GM15510 (cell line): ENCODE measurements around the gene FST.

ENCODE experiments used
- POLR2A ChIP-seq: IDR thresholded peaks from 3 replicates; pipeline ENCODE4 v1.6.1; 2011; ENCODE audit warnings: borderline replicate concordance; ENCODE audit not compliant: insufficient read length; ENCODE audit errors: extremely low read depth

Gene FST

GRCh38 chr5:53480416-53481158, at the start of gene FST:
Gene FST, plus strand, starts transcription at chr5:53480629. Its CDS starts 163 bp downstream, at chr5:53480792.
- no peak for TF ChIP-seq POLR2A

- no peak for TF ChIP-seq POLR2A
These were observed 48.8 kb upstream of the FST start for GRCh38 chr5:53431665-53432064.

- TF ChIP-seq POLR2A = no peak
These were observed 47.4 kb upstream of the FST start for GRCh38 chr5:53433026-53433425.

- TF ChIP-seq POLR2A = no peak
These were observed 45.9 kb upstream of the FST start for GRCh38 chr5:53434541-53434940.

GRCh38 chr5:53436480-53437191, 43.8 kb upstream of the FST start:
- TF ChIP-seq POLR2A = no peak

- no peak for TF ChIP-seq POLR2A
These were observed 42.4 kb upstream of the FST start for GRCh38 chr5:53438079-53438478.

- no peak for TF ChIP-seq POLR2A
These were observed 41.6 kb upstream of the FST start for GRCh38 chr5:53438486-53439472.

- TF ChIP-seq POLR2A = no peak
These were observed 37.5 kb upstream of the FST start for GRCh38 chr5:53442961-53443360.

- TF ChIP-seq POLR2A = no peak
These were observed 34.9 kb upstream of the FST start for GRCh38 chr5:53445569-53445968.

- no peak for TF ChIP-seq POLR2A
These were observed 33.5 kb upstream of the FST start for GRCh38 chr5:53446908-53447307.

GRCh38 chr5:53448851-53449250, 31.6 kb upstream of the FST start:
- no peak for TF ChIP-seq POLR2A

- TF ChIP-seq POLR2A = no peak
These were observed 26.3 kb upstream of the FST start for GRCh38 chr5:53453898-53454718.

- TF ChIP-seq POLR2A = no peak
These were observed 25.8 kb upstream of the FST start for GRCh38 chr5:53454719-53455000.

GRCh38 chr5:53456366-53456765, 24.1 kb upstream of the FST start:
- TF ChIP-seq POLR2A = no peak
